GM23248 (cell line): Measurements from ENCODE around the gene AFF3. TPM values are rescaled to one million over a fixed set of nuclear protein-coding genes. Genes with fewer than 3 reads are reported as not detected.
"Not testable (repeated sequence)": the region's sequence is repeated elsewhere in the genome, so short reads cannot be mapped to it uniquely, and the experiment has no call there.

Source experiments
- DNase-seq: peaks from one replicate; pipeline ENCODE4 v3.0.0-alpha.2; 2015
- H2AFZ ChIP-seq: fragments of 200-600 bp; sonication (generic); 2 replicates; pipeline ENCODE4 v1.6.1; 2016; ENCODE audit warnings: antibody characterized with exemption
- H3F3A ChIP-seq: fragments of 200-600 bp; sonication (generic); 2 replicates; pipeline ENCODE4 v1.6.1; 2016; ENCODE audit warnings: mild to moderate bottlenecking, antibody characterized with exemption, mixed run types; ENCODE audit not compliant: insufficient read depth
- H3K27ac ChIP-seq: fragments of 200-600 bp; sonication (generic); 2 replicates; pipeline ENCODE4 v1.5.1; 2016; ENCODE audit warnings: mild to moderate bottlenecking
- H3K27me3 ChIP-seq: fragments of 200-600 bp; sonication (generic); replicated peaks from 2 replicates; pipeline ENCODE4 v1.6.1; 2016; ENCODE audit warnings: mild to moderate bottlenecking; ENCODE audit not compliant: insufficient read depth
- H3K36me3 ChIP-seq: fragments of 200-600 bp; sonication (generic); 2 replicates; pipeline ENCODE4 v1.6.1; 2016; ENCODE audit warnings: low read depth, mild to moderate bottlenecking
- H3K4me1 ChIP-seq: fragments of 200-600 bp; sonication (generic); 2 replicates; pipeline ENCODE4 v1.6.1; 2016; ENCODE audit warnings: mild to moderate bottlenecking; ENCODE audit not compliant: insufficient read depth
- H3K4me2 ChIP-seq: fragments of 200-600 bp; sonication (generic); one replicate; pipeline ENCODE4 v1.6.1; 2016; ENCODE audit warnings: mild to moderate bottlenecking; ENCODE audit not compliant: unreplicated experiment
- H3K4me3 ChIP-seq: fragments of 200-600 bp; sonication (generic); 2 replicates; pipeline ENCODE4 v1.5.1; 2016; ENCODE audit warnings: mild to moderate bottlenecking
- H3K79me2 ChIP-seq: fragments of 200-600 bp; sonication (generic); 2 replicates; pipeline ENCODE4 v1.6.1; 2016; ENCODE audit warnings: mild to moderate bottlenecking; ENCODE audit not compliant: insufficient read depth
- H3K9ac ChIP-seq: fragments of 200-600 bp; sonication (generic); 2 replicates; pipeline ENCODE4 v1.6.1; 2016; ENCODE audit warnings: mild to moderate bottlenecking
- H3K9me2 ChIP-seq: fragments of 200-600 bp; sonication (generic); 2 replicates; pipeline ENCODE4 v1.6.1; 2016; ENCODE audit warnings: mixed run types, mild to moderate bottlenecking, moderate library complexity; ENCODE audit not compliant: insufficient read depth
- H3K9me3 ChIP-seq: fragments of 200-600 bp; sonication (generic); one replicate; pipeline ENCODE4 v1.6.1; 2017; ENCODE audit warnings: low read depth
- H4K20me1 ChIP-seq: fragments of 200-600 bp; sonication (generic); 2 replicates; pipeline ENCODE4 v1.6.0; 2016; ENCODE audit not compliant: insufficient read depth
- EZH2 ChIP-seq: fragments of 200-600 bp; sonication (generic); IDR thresholded peaks from 2 replicates; pipeline ENCODE4 v1.6.1; 2018; ENCODE audit warnings: antibody characterized with exemption, mild to moderate bottlenecking; ENCODE audit not compliant: insufficient read depth, poor library complexity, severe bottlenecking
- EZH2phosphoT487 ChIP-seq: fragments of 200-600 bp; sonication (generic); IDR thresholded peaks from 2 replicates; pipeline ENCODE4 v1.6.1; 2018; ENCODE audit warnings: antibody characterized with exemption, moderate library complexity, mild to moderate bottlenecking, low read depth; ENCODE audit not compliant: insufficient read depth
- WGBS, 2 experiments: methylation state at CpG; one replicate each; pipeline ENCODE4 v1.1.6; 2015 to 2017; ENCODE audit warnings: low lambda C conversion rate in 2 of 2, low coverage in 1 of 2; ENCODE audit errors: missing lambda C conversion rate in 2 of 2; 5-methylcytosine and 5-hydroxymethylcytosine counted together
- in situ Hi-C: fragments of 300-500 bp; cut with MboI; formaldehyde crosslinking; loops from 2 replicates; pipeline ENCODE4 v1.15.0; 2020
- polyA plus RNA-seq: library from polyadenylated mRNA; unstranded; fragments of >200 nt; fragmentation: Nextera tagmentation; extraction: Ambion mirVana; gene quantifications from 2 replicates; pipeline ENCODE4 v1.2.1, GENCODE V29; 2016
- total RNA-seq: library from RNA; depleted of rRNA; stranded (reverse); fragments of >200 nt; shearing (Covaris generic); gene quantifications from 2 replicates; pipeline ENCODE4 v1.2.3, GENCODE V29; 2014

Gene AFF3
- total and polyA plus RNA-seq, 2 experiments from 2014 or later = 0.56 to 0.86 TPM

DNA sequence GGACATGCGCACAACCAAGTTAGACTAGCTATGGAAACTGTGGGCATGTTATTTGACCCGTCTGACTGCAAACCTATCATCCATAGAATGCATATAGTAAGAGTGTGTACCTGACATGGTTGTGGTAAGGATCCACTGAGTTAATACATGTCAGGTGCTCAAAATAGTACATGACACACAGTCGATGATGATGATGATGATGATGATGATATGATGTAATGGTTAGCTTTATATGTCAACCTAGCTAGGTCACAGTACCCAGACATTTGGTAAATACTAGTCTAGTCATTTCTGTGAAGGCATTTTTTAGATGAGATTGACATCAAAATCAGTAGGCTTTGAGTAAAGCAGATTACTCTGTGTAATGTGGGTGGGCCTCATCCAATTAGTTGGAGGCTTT, 204.1 kb downstream of the AFF3 start:
- DNase-seq = no peak
- no peaks in the 10 kb centered on the region for H3F3A ChIP-seq
- no peak overlapping the region for H3K4me2 ChIP-seq
- no peaks in the 10 kb centered on the region for H3K9me3 ChIP-seq
- 71 to 75% methylated on average over 3 of the region's 3 CpGs for WGBS, 2 experiments
- H3K4me1 ChIP-seq = no peaks in the 10 kb centered on the region
- H3K27ac ChIP-seq = no peak overlapping the region
- no peak overlapping the region for H3K9ac ChIP-seq
- no peak overlapping the region for H2AFZ ChIP-seq
- H3K27me3 ChIP-seq = no peaks in the 10 kb centered on the region
- no peaks in the 10 kb centered on the region for H3K79me2 ChIP-seq
- H3K9me2 ChIP-seq = no peaks in the 10 kb centered on the region
- in situ Hi-C loops = no loop called here
- TF ChIP-seq EZH2phosphoT487 (no peak), EZH2 (no peak)
- no peaks in the 10 kb centered on the region for H3K36me3 ChIP-seq
- H4K20me1 ChIP-seq = no peaks in the 10 kb centered on the region
- no peak overlapping the region for H3K4me3 ChIP-seq

DNA sequence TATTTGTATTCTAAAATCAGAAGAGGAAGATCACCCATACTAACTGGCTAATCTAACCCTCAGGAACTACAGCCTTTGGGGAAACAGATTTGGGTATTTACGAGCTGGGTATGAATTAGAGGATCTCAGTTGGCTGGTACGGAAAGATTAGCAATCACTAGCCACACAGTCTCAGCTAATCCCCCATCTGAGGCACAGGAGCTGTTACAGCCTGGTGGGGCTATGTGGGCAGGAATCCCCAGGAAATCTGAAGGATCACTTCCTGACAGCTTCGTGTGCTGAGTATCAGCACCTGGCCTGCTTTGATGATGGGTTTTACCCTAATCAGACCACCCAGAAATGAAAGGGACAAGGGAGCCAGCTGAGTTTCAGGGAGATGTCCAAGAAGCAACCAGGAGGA, 206.3 kb downstream of the AFF3 start:
- H3K4me3 ChIP-seq = no peak overlapping the region

GRCh38 chr2:99935662-99936061, 206.7 kb downstream of the AFF3 start:
- DNase-seq = no peak
- Histone ChIP-seq H4K20me1 (no peaks in the 10 kb centered on the region), H3F3A (no peaks in the 10 kb centered on the region), H3K27ac (no peak overlapping the region), H3K4me1 (no peaks in the 10 kb centered on the region), H2AFZ (no peak overlapping the region), H3K9ac (no peak overlapping the region), H3K9me3 (no peaks in the 10 kb centered on the region), H3K4me2 (no peak overlapping the region), H3K27me3 (no peaks in the 10 kb centered on the region), H3K9me2 (no peaks in the 10 kb centered on the region), H3K4me3 (no peak overlapping the region), H3K36me3 (no peaks in the 10 kb centered on the region), H3K79me2 (no peaks in the 10 kb centered on the region)
- 84 to 88% methylated on average over 5 of the region's 5 CpGs for WGBS, 2 experiments
- TF ChIP-seq EZH2phosphoT487 (no peak), EZH2 (no peak)
- in situ Hi-C loops = no loop called here

More for the DNA sequence above, 206.3 kb downstream of the AFF3 start:
- H3K4me1 ChIP-seq = no peaks in the 10 kb centered on the region
- 91 to 93% methylated on average over 3 of the region's 3 CpGs for WGBS, 2 experiments
- no peaks in the 10 kb centered on the region for H3K36me3 ChIP-seq
- no peak overlapping the region for H3K27ac ChIP-seq
- no peak overlapping the region for H2AFZ ChIP-seq
- no peak for TF ChIP-seq EZH2
- no peak for TF ChIP-seq EZH2phosphoT487
- in situ Hi-C loops = no loop called here
- H3K79me2 ChIP-seq = no peaks in the 10 kb centered on the region
- H3K27me3 ChIP-seq = no peaks in the 10 kb centered on the region
- H3F3A ChIP-seq = no peaks in the 10 kb centered on the region
- no peak overlapping the region for H3K4me2 ChIP-seq
- no peak for DNase-seq
- no peak overlapping the region for H3K9ac ChIP-seq
- no peaks in the 10 kb centered on the region for H3K9me3 ChIP-seq
- H4K20me1 ChIP-seq = no peaks in the 10 kb centered on the region
- no peaks in the 10 kb centered on the region for H3K9me2 ChIP-seq

- H3K4me1 ChIP-seq = no peaks in the 10 kb centered on the region
- H3K36me3 ChIP-seq = no peaks in the 10 kb centered on the region
- WGBS, 2 experiments = 42 to 44% methylated on average over 6 of the region's 6 CpGs
- H4K20me1 ChIP-seq = no peaks in the 10 kb centered on the region
- H3K9me3 ChIP-seq = no peaks in the 10 kb centered on the region
- no peaks in the 10 kb centered on the region for H3K27me3 ChIP-seq
- no peak for DNase-seq
- no peaks in the 10 kb centered on the region for H3F3A ChIP-seq
- no peak overlapping the region for H3K9ac ChIP-seq
- H3K4me2 ChIP-seq = no peak overlapping the region
- no peak overlapping the region for H3K27ac ChIP-seq
- H3K9me2 ChIP-seq = no peaks in the 10 kb centered on the region
- no peak overlapping the region for H3K4me3 ChIP-seq
- H2AFZ ChIP-seq = no peak overlapping the region
- TF ChIP-seq EZH2phosphoT487 (no peak), EZH2 (no peak)
- in situ Hi-C loops = no loop called here
- no peaks in the 10 kb centered on the region for H3K79me2 ChIP-seq
Measured at GRCh38 chr2:99933894-99934650, 208.3 kb downstream of the AFF3 start.

DNA sequence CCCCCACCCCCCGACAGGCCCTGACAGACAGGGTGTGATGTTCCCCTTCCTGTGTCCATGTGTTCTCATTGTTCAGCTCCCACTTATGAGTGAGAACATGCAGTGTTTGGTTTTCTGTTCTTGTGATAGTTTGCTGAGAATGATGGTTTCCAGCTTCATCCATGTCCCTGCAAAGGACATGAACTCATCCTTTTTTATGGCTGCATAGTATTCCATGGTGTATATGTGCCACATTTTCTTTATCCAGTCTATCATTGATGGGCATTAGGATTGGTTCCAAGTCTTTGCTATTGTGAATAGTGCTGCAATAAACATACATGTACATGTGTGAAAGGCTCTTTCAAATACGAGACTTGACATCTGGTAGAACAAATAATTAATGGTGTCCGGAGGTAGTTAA, 208.9 kb downstream of the AFF3 start:
- not testable (repeated sequence) for H4K20me1 ChIP-seq

More for the DNA sequence above, 208.9 kb downstream of the AFF3 start:
- H3K9ac ChIP-seq, H3K4me1 ChIP-seq, H3F3A ChIP-seq, H3K79me2 ChIP-seq, H3K9me3 ChIP-seq, H3K4me3 ChIP-seq, in situ Hi-C loops, DNase-seq, H3K27me3 ChIP-seq, H3K36me3 ChIP-seq, H2AFZ ChIP-seq, H3K4me2 ChIP-seq, H3K27ac ChIP-seq, H3K9me2 ChIP-seq: not testable (repeated sequence)
- 75 to 97% methylated on average over 3 of the region's 3 CpGs for WGBS, 2 experiments
